A549 (cell line): Measurements from ENCODE around the gene ANXA2.

Source experiments
- POLR2A ChIP-seq: IDR thresholded peaks from 2 replicates; pipeline ENCODE4 v1.6.1; 2012; ENCODE audit warnings: mild to moderate bottlenecking, low read length
- RAD21 ChIP-seq, 2 experiments: fragments of >200 bp in 1 of 2; sonication (Bioruptor Twin) in 1 of 2; formaldehyde crosslinking in 1 of 2; IDR thresholded peaks in 1 of 2; conservative IDR thresholded peaks in 1 of 2; 2 replicates in 1 of 2; 3 replicates in 1 of 2; pipeline ENCODE4 v1.6.1; 2012 to 2018; ENCODE audit warnings: inconsistent platforms in 1 of 2
- TF ChIP-seq, protein P1 (sequence below): fragments of >200 bp; sonication (Bioruptor Twin); formaldehyde crosslinking; IDR thresholded peaks from 3 replicates; pipeline ENCODE4 v1.5.1; 2016

DNA sequence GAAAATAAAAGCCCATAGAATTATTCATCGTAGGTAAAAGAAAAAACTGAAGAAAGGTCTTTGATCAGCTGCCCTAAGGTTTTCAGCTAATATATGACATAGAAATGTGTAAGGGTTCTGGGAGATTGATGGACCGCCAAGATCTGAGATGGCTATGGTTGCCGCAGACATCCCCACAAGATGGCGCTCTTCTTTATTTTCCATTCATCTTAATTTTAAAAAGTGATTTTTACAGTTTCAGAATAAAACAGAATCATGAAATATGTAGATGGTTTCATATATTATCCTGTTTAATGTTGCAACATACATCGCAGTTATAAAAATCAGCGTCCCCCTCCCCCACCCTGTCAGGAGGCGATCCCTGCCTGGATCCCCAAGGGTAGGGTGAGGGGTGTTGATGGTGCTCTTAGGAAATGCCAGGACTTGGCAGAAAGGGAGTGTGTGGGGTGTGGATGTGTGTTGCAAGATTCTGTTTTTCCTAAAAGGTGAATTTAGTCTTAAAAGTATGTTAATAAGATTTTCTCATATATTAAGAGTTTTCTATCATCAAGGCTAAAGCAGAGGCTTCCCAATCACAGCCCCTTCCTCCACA is 68.8 kb downstream of the ANXA2 start:
- TF ChIP-seq, protein P1, sequence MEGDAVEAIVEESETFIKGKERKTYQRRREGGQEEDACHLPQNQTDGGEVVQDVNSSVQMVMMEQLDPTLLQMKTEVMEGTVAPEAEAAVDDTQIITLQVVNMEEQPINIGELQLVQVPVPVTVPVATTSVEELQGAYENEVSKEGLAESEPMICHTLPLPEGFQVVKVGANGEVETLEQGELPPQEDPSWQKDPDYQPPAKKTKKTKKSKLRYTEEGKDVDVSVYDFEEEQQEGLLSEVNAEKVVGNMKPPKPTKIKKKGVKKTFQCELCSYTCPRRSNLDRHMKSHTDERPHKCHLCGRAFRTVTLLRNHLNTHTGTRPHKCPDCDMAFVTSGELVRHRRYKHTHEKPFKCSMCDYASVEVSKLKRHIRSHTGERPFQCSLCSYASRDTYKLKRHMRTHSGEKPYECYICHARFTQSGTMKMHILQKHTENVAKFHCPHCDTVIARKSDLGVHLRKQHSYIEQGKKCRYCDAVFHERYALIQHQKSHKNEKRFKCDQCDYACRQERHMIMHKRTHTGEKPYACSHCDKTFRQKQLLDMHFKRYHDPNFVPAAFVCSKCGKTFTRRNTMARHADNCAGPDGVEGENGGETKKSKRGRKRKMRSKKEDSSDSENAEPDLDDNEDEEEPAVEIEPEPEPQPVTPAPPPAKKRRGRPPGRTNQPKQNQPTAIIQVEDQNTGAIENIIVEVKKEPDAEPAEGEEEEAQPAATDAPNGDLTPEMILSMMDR, result peak; percentile 94
- TF ChIP-seq POLR2A, result no peak
- TF ChIP-seq RAD21 (conservative IDR thresholded peaks at IDR 0.05 in 1 of 2, IDR thresholded peaks at IDR 0.05 in 1 of 2), result peak; percentile 68 to 81
